Measurements from ENCODE around the gene GABRP.

DNA sequence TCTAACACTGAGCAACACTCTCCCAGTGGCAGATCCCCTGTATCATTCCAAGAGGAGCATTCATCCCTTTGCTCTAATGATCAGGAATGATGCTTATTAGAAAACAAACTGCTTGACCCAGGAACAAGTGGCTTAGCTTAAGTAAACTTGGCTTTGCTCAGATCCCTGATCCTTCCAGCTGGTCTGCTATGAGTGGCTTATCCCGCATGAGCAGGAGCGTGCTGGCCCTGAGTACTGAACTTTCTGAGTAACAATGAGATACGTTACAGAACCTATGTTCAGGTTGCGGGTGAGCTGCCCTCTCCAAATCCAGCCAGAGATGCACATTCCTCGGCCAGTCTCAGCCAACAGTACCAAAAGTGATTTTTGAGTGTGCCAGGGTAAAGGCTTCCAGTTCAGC is 29.7 kb downstream of the GABRP start:
- TF ChIP-seq, protein P1, sequence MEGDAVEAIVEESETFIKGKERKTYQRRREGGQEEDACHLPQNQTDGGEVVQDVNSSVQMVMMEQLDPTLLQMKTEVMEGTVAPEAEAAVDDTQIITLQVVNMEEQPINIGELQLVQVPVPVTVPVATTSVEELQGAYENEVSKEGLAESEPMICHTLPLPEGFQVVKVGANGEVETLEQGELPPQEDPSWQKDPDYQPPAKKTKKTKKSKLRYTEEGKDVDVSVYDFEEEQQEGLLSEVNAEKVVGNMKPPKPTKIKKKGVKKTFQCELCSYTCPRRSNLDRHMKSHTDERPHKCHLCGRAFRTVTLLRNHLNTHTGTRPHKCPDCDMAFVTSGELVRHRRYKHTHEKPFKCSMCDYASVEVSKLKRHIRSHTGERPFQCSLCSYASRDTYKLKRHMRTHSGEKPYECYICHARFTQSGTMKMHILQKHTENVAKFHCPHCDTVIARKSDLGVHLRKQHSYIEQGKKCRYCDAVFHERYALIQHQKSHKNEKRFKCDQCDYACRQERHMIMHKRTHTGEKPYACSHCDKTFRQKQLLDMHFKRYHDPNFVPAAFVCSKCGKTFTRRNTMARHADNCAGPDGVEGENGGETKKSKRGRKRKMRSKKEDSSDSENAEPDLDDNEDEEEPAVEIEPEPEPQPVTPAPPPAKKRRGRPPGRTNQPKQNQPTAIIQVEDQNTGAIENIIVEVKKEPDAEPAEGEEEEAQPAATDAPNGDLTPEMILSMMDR (optimal IDR thresholded peaks at IDR 0.05 in 1 of 3, IDR thresholded peaks at IDR 0.05 in 1 of 3, conservative IDR thresholded peaks at IDR 0.05 in 1 of 3; ENCODE audit: extremely low read depth in 1 of 3, insufficient read depth in 2 of 3, low read length in 3 of 3): no peak
- no peak for TF ChIP-seq EZH2 (IDR thresholded peaks at IDR 0.05; ENCODE audit: low read length)
